Bladder microvascular endothelial cell (primary cell): Measurements from ENCODE around the gene MED8. TPM values are rescaled to one million over a fixed set of nuclear protein-coding genes. Genes with fewer than 3 reads are reported as not detected.

ENCODE experiments used
- total RNA-seq: library from RNA; depleted of rRNA; stranded (reverse); fragments of >200 nt; gene quantifications from 2 replicates; pipeline ENCODE4 v1.2.3, GENCODE V29; 2014

The MED8 gene
- total RNA-seq, result 37.7 and 42.8 TPM in 2 replicates

GRCh38 chr1:43389326-43390313 is at the start of gene MED8, which contains the start of gene SZT2:
Gene MED8, minus strand, starts transcription at chr1:43389800. Its CDS starts 36 bp downstream, at chr1:43389764.
Gene SZT2, plus strand, starts transcription at chr1:43389899. Its CDS starts 70 bp downstream, at chr1:43389969.

GRCh38 chr1:43367904-43368645 is 21.5 kb downstream of the MED8 start, which contains the start of gene ELOVL1:
Gene ELOVL1, minus strand, starts transcription at chr1:43368011. Its CDS starts 2,402 bp downstream, at chr1:43365609.

GRCh38 chr1:43358746-43359693 is 30.6 kb downstream of the MED8 start, which contains the start of gene CDC20:
Gene CDC20, plus strand, starts transcription at chr1:43358981. Its CDS starts 235 bp downstream, at chr1:43359216.

GRCh38 chr1:43337588-43337987 is 52.0 kb downstream of the MED8 start, which contains the start of gene MPL:
Gene MPL, plus strand, starts transcription at chr1:43337818. Its CDS starts 31 bp downstream, at chr1:43337849.

Other genes starting within 250 kb of the MED8 start
- 66.1 and 81.1 TPM in 2 replicates for gene EBNA1BP2, start 217.5 kb downstream of the MED8 start, total RNA-seq
- 0.16 and 0.31 TPM in 2 replicates for gene CFAP57, start 217.5 kb downstream of the MED8 start, total RNA-seq
- gene TMEM125, start 119.8 kb downstream of the MED8 start, total RNA-seq, result 0.06 TPM in 1 of 2 replicates, not detected in the other
- gene C1orf210, start 104.2 kb downstream of the MED8 start, total RNA-seq, result not detected in 2 replicates
- 740 and 1,208 TPM in 2 replicates for gene TIE1, start 88.8 kb downstream of the MED8 start, total RNA-seq
- 0.06 TPM in 1 of 2 replicates, not detected in the other for gene MPL, start 52.0 kb downstream of the MED8 start, total RNA-seq
- 29.1 and 66.4 TPM in 2 replicates for gene CDC20, start 30.8 kb downstream of the MED8 start, total RNA-seq
- gene ELOVL1, start 21.8 kb downstream of the MED8 start, total RNA-seq, result 46.8 and 67.8 TPM in 2 replicates
- 10.5 and 28.6 TPM in 2 replicates for gene SZT2, start 99 bp upstream of the MED8 start, total RNA-seq
- gene HYI, start 64.1 kb upstream of the MED8 start, total RNA-seq, result 97.0 and 258 TPM in 2 replicates
- gene PTPRF, start 141.1 kb upstream of the MED8 start, total RNA-seq, result 58.9 and 785 TPM in 2 replicates